Liver (tissue), 3 donors: Measurements from ENCODE around the gene SEPHS2.

Source experiments
- SP1 ChIP-seq: IDR thresholded peaks from 2 replicates; pipeline ENCODE4 v1.6.1; 2018; ENCODE audit warnings: antibody characterized with exemption, mild to moderate bottlenecking
- TAF1 ChIP-seq: conservative IDR thresholded peaks from 2 replicates; pipeline ENCODE4 v1.6.1; 2016; ENCODE audit warnings: antibody characterized with exemption, mild to moderate bottlenecking
- TF ChIP-seq, protein P1 (sequence below): fragments of 150-350 bp; IDR thresholded peaks from 2 replicates; pipeline ENCODE4 v1.5.1; 2017; ENCODE audit warnings: improper control_type of control experiment, low read depth, low read length; ENCODE audit not compliant: missing input control
- donor health status: healthy.
- donor health status: healthy.

DNA sequence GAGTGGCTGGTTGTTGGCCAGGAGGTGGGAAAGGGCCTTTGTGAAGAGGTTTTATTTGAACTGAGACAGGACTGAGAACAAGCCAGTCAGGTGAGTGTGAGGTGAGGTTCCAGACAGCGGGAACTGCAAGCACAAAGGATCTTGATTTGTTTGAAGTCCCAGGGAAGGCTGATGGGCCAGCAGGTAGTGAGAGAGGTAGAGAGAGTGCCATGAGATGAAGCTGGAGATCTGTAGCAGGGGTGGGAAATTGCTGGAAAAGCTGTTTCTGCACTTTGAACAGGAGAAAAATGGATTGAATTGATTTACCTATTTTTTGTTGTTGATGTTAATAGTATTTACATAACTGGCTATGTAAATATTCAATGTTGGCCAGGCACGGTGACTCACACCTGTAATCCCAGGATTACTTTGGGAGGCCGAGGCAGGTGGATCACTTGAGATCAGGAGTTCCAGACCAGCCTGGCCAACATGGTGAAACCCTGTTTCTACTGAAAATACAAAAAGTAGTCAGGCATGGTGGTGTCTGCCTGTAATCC lies 8.1 kb downstream of the SEPHS2 start:
- TF ChIP-seq SP1 (no peak), TAF1 (no peak)
- TF ChIP-seq, protein P1, sequence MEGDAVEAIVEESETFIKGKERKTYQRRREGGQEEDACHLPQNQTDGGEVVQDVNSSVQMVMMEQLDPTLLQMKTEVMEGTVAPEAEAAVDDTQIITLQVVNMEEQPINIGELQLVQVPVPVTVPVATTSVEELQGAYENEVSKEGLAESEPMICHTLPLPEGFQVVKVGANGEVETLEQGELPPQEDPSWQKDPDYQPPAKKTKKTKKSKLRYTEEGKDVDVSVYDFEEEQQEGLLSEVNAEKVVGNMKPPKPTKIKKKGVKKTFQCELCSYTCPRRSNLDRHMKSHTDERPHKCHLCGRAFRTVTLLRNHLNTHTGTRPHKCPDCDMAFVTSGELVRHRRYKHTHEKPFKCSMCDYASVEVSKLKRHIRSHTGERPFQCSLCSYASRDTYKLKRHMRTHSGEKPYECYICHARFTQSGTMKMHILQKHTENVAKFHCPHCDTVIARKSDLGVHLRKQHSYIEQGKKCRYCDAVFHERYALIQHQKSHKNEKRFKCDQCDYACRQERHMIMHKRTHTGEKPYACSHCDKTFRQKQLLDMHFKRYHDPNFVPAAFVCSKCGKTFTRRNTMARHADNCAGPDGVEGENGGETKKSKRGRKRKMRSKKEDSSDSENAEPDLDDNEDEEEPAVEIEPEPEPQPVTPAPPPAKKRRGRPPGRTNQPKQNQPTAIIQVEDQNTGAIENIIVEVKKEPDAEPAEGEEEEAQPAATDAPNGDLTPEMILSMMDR, result no peak
